Measurements from ENCODE around the gene MAP3K9. TPM values are rescaled to one million over a fixed set of nuclear protein-coding genes. Genes with fewer than 3 reads are reported as not detected.

The MAP3K9 gene
- total and polyA plus RNA-seq, 2 donors (not counting 3 experiments of a cell fraction or from before 2014, with no cell fraction given): 0.06 to 0.11 TPM

- Histone ChIP-seq H4K20me1 (replicated peaks; ENCODE audit: control insufficient read depth, extremely low read depth, insufficient read depth, low read length) (no peaks in the 10 kb centered on the region), H3K9me1 (replicated peaks; ENCODE audit: control insufficient read depth, extremely low read depth, insufficient read depth, low read length) (no peaks in the 10 kb centered on the region), H3K9me3 (replicated peaks; ENCODE audit: control insufficient read depth, insufficient read depth, low read length) (no peaks in the 10 kb centered on the region), H3K27ac (ENCODE audit: insufficient read depth, low read depth, low read length) (no peak overlapping the region), H3K4me1 (ENCODE audit: control insufficient read depth, extremely low read depth, insufficient read depth, low read length) (no peaks in the 10 kb centered on the region), H3K79me2 (ENCODE audit: control insufficient read depth, insufficient read depth, low read length) (no peaks in the 10 kb centered on the region), H3K27me3 (ENCODE audit: control insufficient read depth in 2 of 2, insufficient read depth in 2 of 2, low read length in 2 of 2) (peaks cover 3 to 7% of the 10 kb centered on the region in 2 experiments), H3K4me2 (ENCODE audit: insufficient read depth, low read length) (no peak overlapping the region), H3K4me3 (replicated peaks in 1 of 3; ENCODE audit: insufficient read depth in 1 of 3, low read depth in 1 of 3, low read length in 3 of 3) (no peak overlapping the region), H3K36me3 (ENCODE audit: control insufficient read depth in 2 of 2, extremely low read depth in 1 of 2, insufficient read depth in 2 of 2, low read length in 2 of 2) (no peaks in the 10 kb centered on the region), H3K9ac (replicated peaks; ENCODE audit: extremely low read depth, insufficient read depth, low read length) (no peak overlapping the region), H2AFZ (ENCODE audit: low read depth, low read length) (no peak overlapping the region)
- intact Hi-C loops (cut with micrococcal nuclease) (no loop called here), dilution Hi-C loops (cut with MboI; ENCODE audit: extremely low pct_ligation_motif_present, low sequenced_read_pairs) (no loop called here)
- POLR2A ChIA-PET: no interaction called here
- BruUV-seq (replicated peaks): no TSS peak
- TF ChIP-seq MAX (IDR thresholded peaks at IDR 0.05; ENCODE audit: insufficient read depth, insufficient read length) (no peak), FOS (IDR thresholded peaks at IDR 0.05; ENCODE audit: borderline replicate concordance, insufficient read depth, low read length) (no peak), JUN (IDR thresholded peaks at IDR 0.05; ENCODE audit: borderline replicate concordance, insufficient read depth, insufficient read length, low read depth) (no peak), POLR2A (IDR thresholded peaks at IDR 0.05; ENCODE audit: low read depth, low read length) (no peak), EZH2 (IDR thresholded peaks at IDR 0.05; ENCODE audit: borderline replicate concordance, low read depth, low read length, severe bottlenecking) (no peak), CTCF (IDR thresholded peaks at IDR 0.05; ENCODE audit: extremely low read depth in 1 of 2, insufficient read depth in 1 of 2, low read depth in 1 of 2, low read length in 2 of 2) (no peak), POLR2AphosphoS5 (IDR thresholded peaks at IDR 0.05; ENCODE audit: insufficient read depth, low read depth, low read length) (no peak), MYC (IDR thresholded peaks at IDR 0.05; ENCODE audit: low read depth, low read length) (no peak), GATA2 (IDR thresholded peaks at IDR 0.05; ENCODE audit: insufficient read depth, insufficient read length, low read depth, low read length) (no peak)
- CTCF ChIA-PET: interaction anchor here (1.0 to 1.1 kb wide), 2 partner anchors 15 to 140 kb away, joined by 3 read pairs; no protein-coding TSS in a partner anchor
- FAIRE-seq (no peak), DNase-seq (ENCODE audit: low read depth, low spot score) (no peak)
Observed at GRCh38 chr14:70832561-70833305, 23.4 kb upstream of the MAP3K9 start.
